Parathyroid adenoma (tissue), 2 donors: ENCODE data around the gene HID1.

ENCODE experiments used
- H2AFZ ChIP-seq: fragments of 300-600 bp; sonication (generic); one replicate; pipeline ENCODE4 v1.7.0; 2017; ENCODE audit warnings: antibody characterized with exemption, mild to moderate bottlenecking
- H3K27ac ChIP-seq: fragments of 300-600 bp; sonication (generic); one replicate; pipeline ENCODE4 v1.7.0; 2017
- H3K27me3 ChIP-seq: fragments of 300-600 bp; sonication (generic); one replicate; pipeline ENCODE4 v1.7.0; 2017; ENCODE audit warnings: low read length; ENCODE audit not compliant: control insufficient read depth, insufficient read depth
- H3K36me3 ChIP-seq: fragments of 300-600 bp; sonication (generic); one replicate; pipeline ENCODE4 v1.7.0; 2017; ENCODE audit warnings: low read length; ENCODE audit not compliant: control insufficient read depth, insufficient read depth
- H3K4me1 ChIP-seq: fragments of 300-600 bp; sonication (generic); one replicate; pipeline ENCODE4 v1.7.0; 2017; ENCODE audit warnings: control low read depth
- H3K4me2 ChIP-seq: fragments of 300-600 bp; sonication (generic); one replicate; pipeline ENCODE4 v1.7.0; 2017; ENCODE audit warnings: low read length
- H3K4me3 ChIP-seq: fragments of 300-600 bp; sonication (generic); one replicate; pipeline ENCODE4 v1.7.0; 2017; ENCODE audit warnings: low read depth, low read length
- H3K79me2 ChIP-seq: fragments of 300-600 bp; sonication (generic); one replicate; pipeline ENCODE4 v1.7.0; 2017; ENCODE audit warnings: control low read depth
- H3K9ac ChIP-seq: fragments of 300-600 bp; sonication (generic); one replicate; pipeline ENCODE4 v1.7.0; 2017; ENCODE audit warnings: mild to moderate bottlenecking
- H3K9me3 ChIP-seq: fragments of 300-600 bp; sonication (generic); one replicate; pipeline ENCODE4 v1.7.0; 2017; ENCODE audit warnings: low read length; ENCODE audit not compliant: control insufficient read depth
- CTCF ChIP-seq: fragments of 300-600 bp; sonication (generic); IDR thresholded peaks from one replicate; pipeline ENCODE4 v1.7.0; 2017; ENCODE audit warnings: antibody characterized with exemption, mild to moderate bottlenecking
- donor health status: primary hyperparathyroidism.

The HID1 gene

GRCh38 chr17:74921026-74921681, 51.4 kb downstream of the HID1 start:
- Histone ChIP-seq H3K79me2 (no peaks in the 10 kb centered on the region), H3K9ac (no peak overlapping the region), H3K4me1 (no peaks in the 10 kb centered on the region), H3K4me3 (no peak overlapping the region), H3K4me2 (no peak overlapping the region), H2AFZ (no peak overlapping the region), H3K36me3 (no peaks in the 10 kb centered on the region), H3K27me3 (peaks cover 12% of the 10 kb centered on the region), H3K9me3 (no peaks in the 10 kb centered on the region), H3K27ac (no peak overlapping the region)
- TF ChIP-seq CTCF: no peak

- Histone ChIP-seq H3K4me3 (no peak overlapping the region), H3K36me3 (no peaks in the 10 kb centered on the region), H3K4me1 (no peaks in the 10 kb centered on the region), H3K27ac (no peak overlapping the region), H2AFZ (no peak overlapping the region), H3K27me3 (peaks cover 12% of the 10 kb centered on the region), H3K4me2 (no peak overlapping the region), H3K9ac (no peak overlapping the region), H3K79me2 (no peaks in the 10 kb centered on the region), H3K9me3 (no peaks in the 10 kb centered on the region)
- TF ChIP-seq CTCF: no peak
These were observed 51.9 kb downstream of the HID1 start for GRCh38 chr17:74920642-74921025.

- H2AFZ ChIP-seq: peak overlapping the region; percentile 16
- H3K36me3 ChIP-seq: no peaks in the 10 kb centered on the region
- H3K79me2 ChIP-seq: no peaks in the 10 kb centered on the region
- peaks cover 12% of the 10 kb centered on the region for H3K27me3 ChIP-seq
- no peak overlapping the region for H3K4me3 ChIP-seq
- H3K9me3 ChIP-seq: no peaks in the 10 kb centered on the region
- H3K9ac ChIP-seq: no peak overlapping the region
- H3K4me2 ChIP-seq: no peak overlapping the region
- H3K4me1 ChIP-seq: no peaks in the 10 kb centered on the region
- no peak for TF ChIP-seq CTCF
- no peak overlapping the region for H3K27ac ChIP-seq
These were observed 52.3 kb downstream of the HID1 start for GRCh38 chr17:74920306-74920620.

- Histone ChIP-seq H3K9ac (no peak overlapping the region), H3K4me2 (peak overlapping the region; percentile 37), H3K27me3 (peaks cover 12% of the 10 kb centered on the region), H3K27ac (no peak overlapping the region), H3K4me3 (no peak overlapping the region), H3K9me3 (no peaks in the 10 kb centered on the region), H3K79me2 (no peaks in the 10 kb centered on the region), H3K36me3 (no peaks in the 10 kb centered on the region), H3K4me1 (no peaks in the 10 kb centered on the region), H2AFZ (peak overlapping the region; percentile 16)
- peak; percentile 52 for TF ChIP-seq CTCF
These were observed 52.9 kb downstream of the HID1 start for GRCh38 chr17:74919440-74920305.
